Lower leg skin (tissue), 4 donors: Measurements from ENCODE around the gene NPW. TPM values are rescaled to one million over a fixed set of nuclear protein-coding genes. Genes with fewer than 3 reads are reported as not detected.

ENCODE experiments used
- DNase-seq, 2 donors: peaks; one replicate each; pipeline ENCODE4 v3.0.0-alpha.2; 2019; ENCODE audit warnings: low spot score in 2 of 2
- H3K4me3 ChIP-seq: fragments of 200-600 bp; sonication (generic); 2 replicates; pipeline ENCODE4 v1.5.1; 2017; ENCODE audit warnings: mild to moderate bottlenecking, low read depth; ENCODE audit not compliant: poor library complexity, severe bottlenecking
- POLR2A ChIP-seq, 2 donors: fragments of 450-650 bp; IDR thresholded peaks; one replicate each; pipeline ENCODE4 v1.6.1; 2016 to 2017; ENCODE audit warnings: antibody characterized with exemption in 2 of 2, mild to moderate bottlenecking in 1 of 2, moderate library complexity in 1 of 2
- WGBS, 2 donors: methylation state at CpG; one replicate each; pipeline ENCODE4 v1.1.5; 2018; 5-methylcytosine and 5-hydroxymethylcytosine counted together
- intact Hi-C: fragments of 100-400 bp; cut with DNase I; formaldehyde crosslinking; loops from one replicate; pipeline ENCODE4 v1.15.0; 2023; ENCODE audit warnings: low total_unique reads
- total RNA-seq, 4 donors: library from RNA; depleted of rRNA; stranded (reverse); fragments of >200 nt; gene quantifications; one replicate each; pipeline ENCODE4 v1.1.0, GENCODE V29; 2016
- TF ChIP-seq, protein P1 (sequence below), 3 donors: fragments of 450-650 bp; IDR thresholded peaks; one replicate each; pipeline ENCODE4 v1.5.1; 2016; ENCODE audit warnings: antibody characterized with exemption in 3 of 3, mild to moderate bottlenecking in 3 of 3, moderate library complexity in 2 of 3

NPW gene
- total RNA-seq, 4 donors from 2014 or later: 0.38 to 3.9 (median 1.6) TPM; not detected in 1

DNA sequence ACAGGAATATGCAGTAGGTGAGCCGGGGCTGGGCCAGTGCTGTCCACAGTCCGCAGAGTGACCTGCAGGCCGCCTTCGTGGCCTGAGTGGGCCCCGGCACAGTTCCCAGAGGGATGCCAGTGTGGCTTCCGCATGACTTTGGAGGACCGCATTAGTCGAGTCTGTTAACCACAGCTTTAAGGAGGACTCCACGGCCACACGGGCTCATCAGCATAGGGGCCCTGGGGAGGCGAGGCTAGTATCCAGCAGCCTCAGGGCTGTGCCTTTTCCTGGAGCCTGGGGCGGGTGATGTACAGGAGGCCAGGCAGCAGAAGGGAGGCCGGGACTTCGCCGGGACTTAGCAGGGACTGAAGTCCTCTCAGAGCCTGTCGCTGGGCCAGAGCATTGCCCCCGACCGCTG is 41.4 kb downstream of the NPW start:
- intact Hi-C loops: no loop called here
- TF ChIP-seq POLR2A (IDR thresholded peaks at IDR 0.05): no peak
- TF ChIP-seq, protein P1, sequence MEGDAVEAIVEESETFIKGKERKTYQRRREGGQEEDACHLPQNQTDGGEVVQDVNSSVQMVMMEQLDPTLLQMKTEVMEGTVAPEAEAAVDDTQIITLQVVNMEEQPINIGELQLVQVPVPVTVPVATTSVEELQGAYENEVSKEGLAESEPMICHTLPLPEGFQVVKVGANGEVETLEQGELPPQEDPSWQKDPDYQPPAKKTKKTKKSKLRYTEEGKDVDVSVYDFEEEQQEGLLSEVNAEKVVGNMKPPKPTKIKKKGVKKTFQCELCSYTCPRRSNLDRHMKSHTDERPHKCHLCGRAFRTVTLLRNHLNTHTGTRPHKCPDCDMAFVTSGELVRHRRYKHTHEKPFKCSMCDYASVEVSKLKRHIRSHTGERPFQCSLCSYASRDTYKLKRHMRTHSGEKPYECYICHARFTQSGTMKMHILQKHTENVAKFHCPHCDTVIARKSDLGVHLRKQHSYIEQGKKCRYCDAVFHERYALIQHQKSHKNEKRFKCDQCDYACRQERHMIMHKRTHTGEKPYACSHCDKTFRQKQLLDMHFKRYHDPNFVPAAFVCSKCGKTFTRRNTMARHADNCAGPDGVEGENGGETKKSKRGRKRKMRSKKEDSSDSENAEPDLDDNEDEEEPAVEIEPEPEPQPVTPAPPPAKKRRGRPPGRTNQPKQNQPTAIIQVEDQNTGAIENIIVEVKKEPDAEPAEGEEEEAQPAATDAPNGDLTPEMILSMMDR (IDR thresholded peaks at IDR 0.05): no peak
- WGBS, 2 donors: 92 to 95% methylated on average over 10 to 18 of the region's 18 CpGs

DNA sequence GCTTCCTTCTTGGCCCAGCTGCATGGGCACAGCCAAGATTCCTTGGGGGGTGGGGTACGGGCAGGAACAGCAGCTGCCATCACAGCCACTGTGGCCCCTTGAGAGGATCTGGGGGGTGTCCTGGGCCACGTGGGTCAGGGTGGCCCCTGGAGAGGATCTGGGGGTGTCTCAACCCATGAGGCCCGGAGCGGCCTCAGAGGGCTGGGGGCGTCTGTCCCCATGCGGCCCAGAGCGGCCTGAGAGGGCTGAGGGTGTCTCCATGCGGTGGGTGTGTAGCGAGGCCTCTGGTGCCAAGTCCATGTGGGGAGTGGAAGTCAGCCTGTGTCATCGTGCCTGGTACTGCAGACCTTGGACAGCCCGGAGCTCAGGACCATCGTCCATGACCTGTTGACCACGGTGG is 41.9 kb downstream of the NPW start:
- TF ChIP-seq, protein P1 (IDR thresholded peaks at IDR 0.05): no peak
- no peak for TF ChIP-seq POLR2A (IDR thresholded peaks at IDR 0.05)
- no peak for DNase-seq
- 89 to 92% methylated on average over 4 to 13 of the region's 13 CpGs for WGBS, 2 donors
- no peak overlapping the region for H3K4me3 ChIP-seq
- intact Hi-C loops: no loop called here

More for the DNA sequence above, 41.4 kb downstream of the NPW start:
- H3K4me3 ChIP-seq: no peak overlapping the region
- no peak for DNase-seq

DNA sequence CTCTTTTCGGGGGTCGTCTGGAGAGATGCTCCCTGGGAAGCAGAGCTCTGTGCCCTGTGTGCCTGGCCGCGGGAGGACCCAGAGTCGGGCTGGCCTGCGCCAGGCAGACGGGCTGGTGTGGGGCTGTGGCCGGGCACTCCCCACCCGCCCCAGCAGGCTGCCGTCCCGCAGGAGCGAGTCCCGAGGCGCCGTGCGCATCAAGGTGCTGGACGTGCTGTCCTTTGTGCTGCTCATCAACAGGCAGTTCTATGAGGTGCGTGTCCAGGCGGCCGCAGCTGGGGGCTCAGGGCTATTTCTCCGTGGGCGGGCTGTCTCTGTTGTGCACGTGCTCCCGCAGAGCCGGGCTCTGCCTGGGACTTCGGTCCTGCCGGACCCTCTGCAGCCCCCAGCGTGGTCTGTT is 43.2 kb downstream of the NPW start:
- H3K4me3 ChIP-seq: no peak overlapping the region
- intact Hi-C loops: no loop called here
- WGBS, 2 donors: 90 to 96% methylated on average over 2 to 24 of the region's 28 CpGs
- no peak for DNase-seq
- TF ChIP-seq, protein P1 (IDR thresholded peaks at IDR 0.05): no peak
- TF ChIP-seq POLR2A (IDR thresholded peaks at IDR 0.05): no peak

DNA sequence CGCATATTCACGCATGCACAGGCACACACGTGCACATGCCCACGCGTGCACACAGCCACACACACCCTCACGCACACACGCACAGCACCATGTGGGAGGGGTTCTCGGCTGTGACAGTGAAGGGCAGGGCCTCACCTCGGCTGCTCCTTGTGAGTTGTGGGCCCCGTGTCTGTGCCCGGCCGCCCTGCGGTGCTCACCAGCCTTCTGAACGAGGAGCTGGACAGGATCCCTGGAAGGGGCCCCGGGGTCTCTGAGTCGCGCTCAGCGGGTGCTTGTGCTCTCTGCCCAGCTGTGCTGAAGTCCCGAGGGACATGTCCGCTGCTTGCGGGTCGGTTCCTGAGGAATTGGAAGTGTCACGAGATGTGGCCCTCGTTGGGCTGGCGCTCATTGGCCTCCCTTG is 44.3 kb downstream of the NPW start:
- intact Hi-C loops: no loop called here
- TF ChIP-seq, protein P1 (IDR thresholded peaks at IDR 0.05): no peak
- TF ChIP-seq POLR2A (IDR thresholded peaks at IDR 0.05): no peak
- no peak overlapping the region for H3K4me3 ChIP-seq
- no peak for DNase-seq
- WGBS, 2 donors: 86 to 90% methylated on average over 19 to 25 of the region's 25 CpGs

DNA sequence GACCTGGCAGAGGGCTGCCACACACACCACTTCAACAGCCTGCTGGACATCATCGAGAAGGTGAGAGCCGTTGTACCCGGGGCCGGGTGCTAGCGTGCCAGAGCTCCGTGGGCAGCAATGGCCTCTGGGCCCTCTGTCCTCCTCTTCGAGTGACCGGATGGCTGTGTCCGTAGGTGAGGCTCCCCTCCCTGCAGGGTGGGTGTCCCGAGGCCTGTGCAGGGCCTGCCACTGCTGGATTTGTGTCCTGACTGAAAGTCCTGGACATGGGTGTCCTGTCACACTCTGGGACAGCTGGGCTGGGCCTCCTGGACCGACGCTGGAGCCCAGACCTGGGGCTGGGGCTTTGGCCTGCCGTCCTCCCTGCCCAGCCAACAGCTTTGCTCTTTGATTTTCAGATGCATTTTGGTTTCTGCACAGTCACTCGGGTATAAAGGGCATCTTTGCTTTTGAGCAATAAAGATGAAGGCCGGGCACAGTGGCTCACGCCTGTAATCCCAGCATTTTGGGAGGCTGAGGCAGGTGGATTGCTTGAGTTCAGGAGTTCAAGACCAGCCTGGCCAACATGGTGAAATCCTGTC is 44.9 kb downstream of the NPW start:
- H3K4me3 ChIP-seq: no peak overlapping the region
- 91 to 92% methylated on average over 6 to 16 of the region's 16 CpGs for WGBS, 2 donors
- TF ChIP-seq POLR2A (IDR thresholded peaks at IDR 0.05): no peak
- TF ChIP-seq, protein P1 (IDR thresholded peaks at IDR 0.05): no peak
- intact Hi-C loops: no loop called here
- no peak for DNase-seq

DNA sequence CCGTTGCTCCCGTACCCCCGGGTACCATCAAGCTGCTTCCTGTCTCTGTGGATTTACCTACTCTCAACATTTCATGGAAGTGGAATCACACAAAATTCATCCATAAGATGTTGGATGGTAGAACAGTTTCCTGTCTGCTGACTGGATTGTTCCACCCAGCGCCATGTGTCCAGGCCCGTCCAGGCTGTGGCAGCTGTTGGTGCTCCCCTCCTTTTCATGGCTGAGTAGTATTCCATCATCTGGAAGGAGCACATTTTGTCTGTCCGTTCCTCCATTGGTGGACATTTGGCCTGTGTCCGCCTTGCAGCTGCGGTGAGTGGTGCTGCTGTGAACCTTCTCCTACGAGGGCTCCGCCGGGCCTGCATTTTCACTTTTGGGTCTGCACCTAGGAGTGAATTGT is 46.6 kb downstream of the NPW start:
- no peak overlapping the region for H3K4me3 ChIP-seq
- TF ChIP-seq, protein P1 (IDR thresholded peaks at IDR 0.05): no peak
- TF ChIP-seq POLR2A (IDR thresholded peaks at IDR 0.05): no peak
- intact Hi-C loops: no loop called here
- WGBS, 2 donors: 94 to 97% methylated on average over 11 of the region's 11 CpGs
- no peak for DNase-seq
